Upper lobe of right lung (tissue), 1 donor: Measurements from ENCODE around the gene INPP5E. TPM values are rescaled to one million over a fixed set of nuclear protein-coding genes. Genes with fewer than 3 reads are reported as not detected.
A peak's percentile ranks its signal among the peaks of the same experiment; 100 is the strongest.

Experiments
- ATAC-seq: fragments of 200-7000 bp; cut with Tn5 transposase; one replicate; pipeline ENCODE4 v1.9.1; 2020; ENCODE audit warnings: mild to moderate bottlenecking, moderate library complexity
- DNase-seq: peaks from one replicate; pipeline ENCODE4 v3.0.0-alpha.2; 2020
- H3K27ac ChIP-seq: fragments of 200-600 bp; one replicate; pipeline ENCODE4 v1.8.0; 2022
- H3K27me3 ChIP-seq: fragments of 200-600 bp; one replicate; pipeline ENCODE4 v1.8.0; 2022; ENCODE audit warnings: mild to moderate bottlenecking
- H3K36me3 ChIP-seq: fragments of 200-600 bp; one replicate; pipeline ENCODE4 v1.8.0; 2022
- H3K4me1 ChIP-seq: fragments of 200-600 bp; one replicate; pipeline ENCODE4 v1.8.0; 2022
- H3K4me3 ChIP-seq: fragments of 200-600 bp; one replicate; pipeline ENCODE4 v1.8.0; 2022; ENCODE audit warnings: mild to moderate bottlenecking
- H3K9me3 ChIP-seq: fragments of 200-600 bp; one replicate; pipeline ENCODE4 v1.8.0; 2022
- intact Hi-C: fragments of 100-400 bp; cut with DNase I; formaldehyde crosslinking; loops from one replicate; pipeline ENCODE4 v1.11.0; 2022
- total RNA-seq: library from RNA; stranded (reverse); fragmentation: NEBNext Ultra II Directional; extraction: Animal tissue kit (Norgen Biotek cat#: 25700); gene quantifications from one replicate; pipeline ENCODE4 v1.2.1, GENCODE V29; 2021
- TF ChIP-seq, protein P1 (sequence below): fragments of 200-600 bp; IDR thresholded peaks from one replicate; pipeline ENCODE4 v1.8.0; 2022; ENCODE audit warnings: antibody characterized with exemption
- donor health status: DM: no; HTN: yes; CAD: no; lungs with severe emphysema.

INPP5E gene
- total RNA-seq, 1 donor from 2014 or later: 13.0 TPM

- TF ChIP-seq, protein P1, sequence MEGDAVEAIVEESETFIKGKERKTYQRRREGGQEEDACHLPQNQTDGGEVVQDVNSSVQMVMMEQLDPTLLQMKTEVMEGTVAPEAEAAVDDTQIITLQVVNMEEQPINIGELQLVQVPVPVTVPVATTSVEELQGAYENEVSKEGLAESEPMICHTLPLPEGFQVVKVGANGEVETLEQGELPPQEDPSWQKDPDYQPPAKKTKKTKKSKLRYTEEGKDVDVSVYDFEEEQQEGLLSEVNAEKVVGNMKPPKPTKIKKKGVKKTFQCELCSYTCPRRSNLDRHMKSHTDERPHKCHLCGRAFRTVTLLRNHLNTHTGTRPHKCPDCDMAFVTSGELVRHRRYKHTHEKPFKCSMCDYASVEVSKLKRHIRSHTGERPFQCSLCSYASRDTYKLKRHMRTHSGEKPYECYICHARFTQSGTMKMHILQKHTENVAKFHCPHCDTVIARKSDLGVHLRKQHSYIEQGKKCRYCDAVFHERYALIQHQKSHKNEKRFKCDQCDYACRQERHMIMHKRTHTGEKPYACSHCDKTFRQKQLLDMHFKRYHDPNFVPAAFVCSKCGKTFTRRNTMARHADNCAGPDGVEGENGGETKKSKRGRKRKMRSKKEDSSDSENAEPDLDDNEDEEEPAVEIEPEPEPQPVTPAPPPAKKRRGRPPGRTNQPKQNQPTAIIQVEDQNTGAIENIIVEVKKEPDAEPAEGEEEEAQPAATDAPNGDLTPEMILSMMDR: no peak
- Histone ChIP-seq H3K27me3 (no peaks in the 10 kb centered on the region), H3K36me3 (peaks cover 20% of the 10 kb centered on the region), H3K4me1 (peaks cover 23% of the 10 kb centered on the region), H3K27ac (peak within 1 kb of the TSS; percentile 96), H3K4me3 (peak within 1 kb of the TSS; percentile 86), H3K9me3 (no peaks in the 10 kb centered on the region)
- intact Hi-C loops: no loop called here
- peak; percentile 100 for DNase-seq
- ATAC-seq: peak; percentile 87
These were observed 43.3 kb upstream of the INPP5E start, which contains the start of gene SEC16A for GRCh38 chr9:136482793-136483588. Gene SEC16A, minus strand, starts transcription at chr9:136483040. Its CDS starts 5,425 bp downstream, at chr9:136477615.

GRCh38 chr9:136482046-136482792 lies 42.6 kb upstream of the INPP5E start:
- H3K4me3 ChIP-seq: peak overlapping the region; percentile 86
- DNase-seq (no peak), ATAC-seq (no peak)
- no peaks in the 10 kb centered on the region for H3K27me3 ChIP-seq
- intact Hi-C loops: no loop called here
- H3K27ac ChIP-seq: peak overlapping the region; percentile 96
- peaks cover 23% of the 10 kb centered on the region for H3K4me1 ChIP-seq
- H3K36me3 ChIP-seq: peaks cover 28% of the 10 kb centered on the region
- TF ChIP-seq, protein P1: no peak
- no peaks in the 10 kb centered on the region for H3K9me3 ChIP-seq

DNA sequence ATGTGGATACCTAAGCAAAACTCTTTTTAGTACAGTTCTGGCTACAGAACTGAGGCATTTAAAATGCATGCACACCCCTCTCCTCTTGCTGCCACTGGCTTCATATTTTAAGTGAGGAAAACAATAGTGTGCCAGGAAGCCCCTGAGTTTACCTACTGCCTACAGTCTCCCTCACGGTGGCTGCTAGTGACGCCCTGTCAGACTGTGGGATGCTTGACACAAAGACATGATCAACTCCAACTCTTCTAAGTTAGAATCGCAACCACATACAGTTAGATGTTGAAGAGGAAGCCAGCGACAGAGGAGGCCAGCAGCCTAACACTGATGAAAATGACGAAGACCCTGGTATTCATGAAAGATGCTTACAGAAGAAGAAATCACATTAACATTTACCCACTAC lies 41.9 kb upstream of the INPP5E start:
- no peak for DNase-seq
- no peak for ATAC-seq
- TF ChIP-seq, protein P1: no peak
- Histone ChIP-seq H3K4me1 (peaks cover 23% of the 10 kb centered on the region), H3K9me3 (no peaks in the 10 kb centered on the region), H3K27me3 (no peaks in the 10 kb centered on the region), H3K27ac (peak overlapping the region; percentile 96), H3K4me3 (peak overlapping the region; percentile 86), H3K36me3 (peaks cover 34% of the 10 kb centered on the region)
- intact Hi-C loops: no loop called here

GRCh38 chr9:136476369-136477150 lies 36.9 kb upstream of the INPP5E start:
- Histone ChIP-seq H3K9me3 (no peaks in the 10 kb centered on the region), H3K27me3 (no peaks in the 10 kb centered on the region), H3K27ac (no peak overlapping the region), H3K4me3 (no peak overlapping the region), H3K4me1 (peaks cover 4% of the 10 kb centered on the region), H3K36me3 (peaks cover 84% of the 10 kb centered on the region)
- DNase-seq: no peak
- no peak for ATAC-seq
- TF ChIP-seq, protein P1: no peak
- intact Hi-C loops: no loop called here
